Testis (tissue), 3 donors: ENCODE measurements around the gene NCK2. TPM values are rescaled to one million over a fixed set of nuclear protein-coding genes. Genes with fewer than 3 reads are reported as not detected.

ENCODE experiments used
- DNase-seq: peaks from one replicate; pipeline ENCODE4 v3.0.0-alpha.2; 2019
- H3K27ac ChIP-seq, 2 donors: fragments of 200-600 bp; sonication (generic); one replicate each; pipeline ENCODE4 v1.5.1; 2019
- H3K27me3 ChIP-seq: fragments of 200-600 bp; sonication (generic); one replicate; pipeline ENCODE4 v1.5.1; 2019
- H3K36me3 ChIP-seq: fragments of 200-600 bp; sonication (generic); one replicate; pipeline ENCODE4 v1.5.1; 2017; ENCODE audit warnings: low read depth; ENCODE audit errors: missing control alignments
- H3K4me1 ChIP-seq: fragments of 200-600 bp; sonication (generic); one replicate; pipeline ENCODE4 v1.5.1; 2019
- H3K4me3 ChIP-seq, 2 donors: fragments of 200-600 bp; sonication (generic); one replicate each; pipeline ENCODE4 v1.5.1; 2017 to 2019
- H3K9me3 ChIP-seq: fragments of 200-600 bp; sonication (generic); one replicate; pipeline ENCODE4 v1.5.1; 2017
- CTCF ChIP-seq, 3 experiments: fragments of 450-650 bp in 2 of 3; fragments of 200-600 bp in 1 of 3; sonication (generic) in 1 of 3; IDR thresholded peaks; one replicate each; pipeline ENCODE4 v1.5.1; 2016 to 2019; ENCODE audit warnings: antibody characterized with exemption in 3 of 3, mild to moderate bottlenecking in 2 of 3, moderate library complexity in 1 of 3
- POLR2A ChIP-seq: fragments of 450-650 bp; IDR thresholded peaks from one replicate; pipeline ENCODE4 v1.6.1; 2017; ENCODE audit warnings: antibody characterized with exemption, mild to moderate bottlenecking, moderate library complexity
- WGBS, 2 donors: methylation state at CpG; one replicate each; pipeline ENCODE4 v1.1.5; 2018; 5-methylcytosine and 5-hydroxymethylcytosine counted together
- intact Hi-C: fragments of 100-400 bp; cut with DNase I; formaldehyde crosslinking; loops from one replicate; pipeline ENCODE4 v1.15.1; 2023; ENCODE audit warnings: low total_unique reads
- polyA plus RNA-seq: library from polyadenylated mRNA; stranded (reverse); fragments of 350-450 nt; fragmentation: Illumina TruSeq; extraction: RNeasy Lipid Tissue Mini Kit (QIAGEN cat#74804); gene quantifications from one replicate; pipeline ENCODE4 v1.2.3, GENCODE V29; 2014; ENCODE audit warnings: low read depth, low replicate concordance; ENCODE audit not compliant: insufficient read depth
- total RNA-seq, 2 donors: library from RNA; depleted of rRNA; stranded (reverse); fragments of >200 nt; gene quantifications; one replicate each; pipeline ENCODE4 v1.2.3, GENCODE V29; 2016

NCK2 gene
- total and polyA plus RNA-seq, 3 donors from 2014 or later: 67.7 to 168 (median 105) TPM

- no peaks in the 10 kb centered on the region for H3K9me3 ChIP-seq
- WGBS, 2 donors: 57 to 65% methylated on average over 4 to 5 of the region's 5 CpGs
- no peak for TF ChIP-seq CTCF (IDR thresholded peaks at IDR 0.05)
- TF ChIP-seq POLR2A: no peak
- no peaks in the 10 kb centered on the region for H3K27me3 ChIP-seq
- no peak overlapping the region for H3K4me3 ChIP-seq
- H3K36me3 ChIP-seq: no peaks in the 10 kb centered on the region
- H3K4me1 ChIP-seq: peaks cover 13% of the 10 kb centered on the region
- DNase-seq: peak; percentile 12
- intact Hi-C loops: no loop called here
- no peak overlapping the region for H3K27ac ChIP-seq
Observed at GRCh38 chr2:105873281-105873680, 128.6 kb downstream of the NCK2 start.

DNA sequence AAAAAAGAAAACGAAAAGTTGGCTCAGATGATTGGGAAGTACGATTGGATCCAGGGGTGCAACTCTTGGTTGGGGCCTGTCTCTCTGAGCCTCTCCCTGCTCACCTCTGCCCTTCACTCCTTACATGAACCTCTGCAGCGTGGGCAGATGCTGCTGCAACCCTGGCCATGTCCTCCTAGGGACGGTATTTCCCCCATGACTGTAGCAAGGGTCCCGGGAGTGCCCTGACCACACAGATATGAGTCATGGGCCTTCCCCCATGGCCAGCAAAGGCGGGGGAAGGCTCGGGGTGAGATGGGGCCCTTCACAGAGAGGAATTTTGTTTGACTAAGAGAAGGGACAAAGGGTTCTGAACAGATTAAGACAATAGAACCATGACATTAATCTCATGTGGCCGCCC, 129.0 kb downstream of the NCK2 start:
- Histone ChIP-seq H3K36me3 (no peaks in the 10 kb centered on the region), H3K27me3 (no peaks in the 10 kb centered on the region), H3K27ac (no peak overlapping the region), H3K4me1 (peaks cover 11% of the 10 kb centered on the region), H3K9me3 (no peaks in the 10 kb centered on the region), H3K4me3 (no peak overlapping the region)
- 61 to 70% methylated on average over 8 of the region's 8 CpGs for WGBS, 2 donors
- intact Hi-C loops: no loop called here
- TF ChIP-seq POLR2A: no peak
- no peak for TF ChIP-seq CTCF (IDR thresholded peaks at IDR 0.05)
- DNase-seq: peak; percentile 13

DNA sequence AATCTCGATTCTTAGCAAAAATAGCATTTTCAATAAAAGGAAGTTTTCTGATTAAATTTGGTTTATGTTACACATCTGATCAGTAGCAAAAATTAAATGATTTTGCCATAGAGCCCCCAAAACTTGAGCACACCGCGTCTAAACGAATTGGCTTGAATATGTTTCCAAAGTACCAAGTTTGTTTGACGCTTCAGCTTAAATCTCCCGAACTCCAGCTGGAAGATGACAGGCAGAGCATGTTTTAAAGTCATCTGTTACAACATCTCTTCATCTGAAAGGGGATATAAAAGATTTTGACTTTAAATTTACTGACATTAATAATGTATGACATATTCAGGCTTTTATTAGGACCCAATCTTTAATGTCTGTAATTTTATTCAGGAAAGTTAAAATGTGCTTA, 129.8 kb downstream of the NCK2 start:
- 89 to 91% methylated on average over 6 of the region's 6 CpGs for WGBS, 2 donors
- H3K36me3 ChIP-seq: no peaks in the 10 kb centered on the region

DNA sequence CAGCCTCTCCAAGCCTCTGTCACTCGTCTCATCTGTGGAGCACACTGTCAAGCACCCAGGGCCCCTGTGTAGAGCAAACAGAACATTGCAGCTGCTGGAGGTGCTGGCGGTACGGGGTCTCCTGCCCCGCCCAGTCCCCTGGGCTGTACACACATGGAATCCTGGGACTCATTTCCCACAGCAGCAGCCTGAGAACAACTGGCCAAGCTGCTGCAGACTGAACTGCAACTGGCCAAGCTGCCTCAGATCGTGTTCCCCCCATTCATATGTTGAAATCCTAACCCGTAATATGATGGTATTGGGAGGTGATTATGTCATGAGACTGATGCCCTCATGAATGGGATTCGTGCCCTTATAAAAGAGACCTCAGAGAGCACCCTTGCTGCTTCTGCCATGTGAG, 130.5 kb downstream of the NCK2 start:
- no peak overlapping the region for H3K27ac ChIP-seq
- WGBS, 2 donors: 70 to 77% methylated on average over 3 to 7 of the region's 7 CpGs
- H3K4me1 ChIP-seq: peaks cover 20% of the 10 kb centered on the region
- H3K36me3 ChIP-seq: no peaks in the 10 kb centered on the region
- intact Hi-C loops: no loop called here
- H3K9me3 ChIP-seq: no peaks in the 10 kb centered on the region
- peak; percentile 13 for DNase-seq
- H3K27me3 ChIP-seq: no peaks in the 10 kb centered on the region
- H3K4me3 ChIP-seq: no peak overlapping the region
- TF ChIP-seq CTCF (IDR thresholded peaks at IDR 0.05) (no peak), POLR2A (no peak)

More for the DNA sequence above, 129.8 kb downstream of the NCK2 start:
- no peak overlapping the region for H3K4me3 ChIP-seq
- DNase-seq: no peak
- no peaks in the 10 kb centered on the region for H3K9me3 ChIP-seq
- H3K27ac ChIP-seq: no peak overlapping the region
- TF ChIP-seq CTCF (IDR thresholded peaks at IDR 0.05) (no peak), POLR2A (no peak)
- intact Hi-C loops: no loop called here
- H3K4me1 ChIP-seq: peaks cover 13% of the 10 kb centered on the region
- no peaks in the 10 kb centered on the region for H3K27me3 ChIP-seq

GRCh38 chr2:105876191-105876590, 131.5 kb downstream of the NCK2 start:
- H3K4me3 ChIP-seq: no peak overlapping the region
- no peaks in the 10 kb centered on the region for H3K9me3 ChIP-seq
- no peak for TF ChIP-seq CTCF (IDR thresholded peaks at IDR 0.05)
- TF ChIP-seq POLR2A: no peak
- H3K27ac ChIP-seq: no peak overlapping the region
- intact Hi-C loops: no loop called here
- H3K4me1 ChIP-seq: peaks cover 24% of the 10 kb centered on the region
- whole genome bisulfite sequencing, 2 donors: 90 to 91% methylated on average over 4 of the region's 4 CpGs
- no peaks in the 10 kb centered on the region for H3K36me3 ChIP-seq
- H3K27me3 ChIP-seq: no peaks in the 10 kb centered on the region
- DNase-seq: no peak
